ENCODE data around the gene CACNB4.
"Not testable (repeated sequence)": the region's sequence is repeated elsewhere in the genome, so short reads cannot be mapped to it uniquely, and the experiment has no call there.

CACNB4 gene

GRCh38 chr2:152049541-152049940 lies 49.3 kb downstream of the CACNB4 start:
- DNase-seq: no peak

GRCh38 chr2:152047824-152048471 lies 50.9 kb downstream of the CACNB4 start:
- no peak for DNase-seq

- no peak for DNase-seq
Measured at GRCh38 chr2:152046940-152047339, 51.9 kb downstream of the CACNB4 start.

GRCh38 chr2:152042636-152043615 lies 55.9 kb downstream of the CACNB4 start:
- no peak for DNase-seq

DNA sequence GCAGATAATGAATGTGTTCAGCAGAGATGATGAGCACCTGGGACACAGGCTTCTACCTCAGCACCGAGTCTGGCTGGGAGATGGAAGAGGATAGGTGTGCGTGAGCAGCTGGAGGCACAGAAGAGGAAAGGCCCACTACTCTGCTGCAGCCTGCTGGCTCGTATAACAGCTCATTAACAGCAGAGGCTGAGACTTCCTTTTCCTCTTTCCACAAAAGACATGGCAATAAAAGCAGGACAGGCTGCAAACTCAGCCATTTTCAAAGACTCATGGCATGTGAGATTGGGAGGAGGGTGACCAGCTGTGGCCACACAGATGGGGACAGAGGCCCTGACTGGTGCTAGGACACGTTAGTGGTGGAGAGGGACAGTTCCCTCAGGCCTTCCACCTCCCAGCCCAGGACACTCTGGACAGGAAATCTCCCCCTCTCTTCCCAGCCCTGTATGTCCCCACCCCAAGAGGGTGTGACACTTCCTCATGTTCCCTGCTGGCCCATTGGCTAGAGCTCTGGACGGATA lies 60.3 kb downstream of the CACNB4 start:
- no peak for DNase-seq

DNA sequence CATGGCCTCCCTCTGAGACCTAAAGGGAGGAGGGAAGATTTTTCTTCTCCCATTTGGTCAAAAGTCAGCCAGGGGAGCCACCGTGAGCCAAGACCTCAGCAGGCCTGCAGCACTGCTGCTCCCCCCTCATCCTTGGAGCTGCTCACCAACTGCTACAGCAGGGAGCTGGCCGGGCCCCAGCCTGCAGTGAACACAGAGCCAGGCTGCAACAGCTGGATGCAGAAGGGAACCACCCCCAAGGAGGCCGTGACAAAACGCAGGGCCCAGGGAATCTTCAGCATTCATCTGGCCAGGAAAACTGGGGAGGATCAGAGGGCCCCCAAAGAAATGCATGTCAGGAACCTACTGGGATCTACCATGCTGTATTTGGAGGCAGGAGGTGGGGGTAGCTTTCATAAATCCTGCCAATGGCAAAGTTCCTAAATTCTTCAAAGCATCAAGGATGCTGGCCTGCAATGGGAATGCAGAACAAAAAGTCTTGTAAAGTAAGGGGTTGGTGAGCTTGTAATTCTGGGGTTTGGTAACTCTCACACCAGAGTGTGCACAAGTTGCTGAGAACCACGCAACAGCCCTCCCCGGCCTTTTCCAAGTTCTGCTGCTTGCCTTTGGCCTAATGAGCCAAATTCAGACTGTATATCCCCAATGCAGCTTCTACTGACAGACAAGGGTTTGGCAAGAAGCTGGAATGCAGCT lies 61.0 kb downstream of the CACNB4 start:
- DNase-seq: no peak

DNA sequence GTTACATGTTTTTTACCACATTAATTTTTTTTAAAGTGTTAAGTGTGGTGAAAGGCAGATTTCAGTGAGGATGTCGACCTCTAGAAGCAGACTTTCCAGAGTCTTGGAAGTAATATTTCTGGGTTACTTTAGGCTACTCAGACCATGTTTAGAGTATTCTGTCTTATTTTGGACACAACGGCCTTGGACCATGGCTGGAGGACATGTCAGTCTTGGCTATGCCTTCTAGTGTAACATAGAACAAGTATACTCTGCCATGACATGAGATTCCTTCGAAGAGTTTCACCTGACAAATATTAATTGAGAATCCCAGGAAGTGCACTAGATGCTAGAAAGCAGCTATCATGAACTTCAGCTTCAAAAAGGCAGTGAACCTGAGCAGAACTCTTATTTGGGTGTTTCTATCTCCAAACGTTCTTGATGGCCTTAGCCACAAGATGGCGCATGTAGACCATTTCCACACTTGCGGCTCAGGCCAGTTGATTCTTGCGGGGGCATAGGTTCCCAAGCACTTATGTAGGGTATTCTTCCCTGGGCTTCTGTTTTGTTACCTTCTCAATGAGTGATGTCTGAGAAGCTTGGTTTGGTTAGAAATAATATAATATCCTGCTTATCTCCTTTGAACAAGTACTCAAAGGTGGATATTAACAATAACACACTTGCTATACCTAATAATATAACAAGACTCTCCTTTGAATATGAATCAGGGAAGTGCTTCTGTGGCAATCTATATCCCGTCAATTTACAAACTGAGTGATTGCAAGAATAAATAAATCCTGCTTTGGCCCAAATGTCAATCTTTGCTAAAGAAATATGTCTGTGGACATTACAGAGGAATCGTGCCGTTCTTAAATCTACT lies 62.0 kb downstream of the CACNB4 start:
- DNase-seq: peak; percentile 44 to 47

GRCh38 chr2:152034257-152034801 lies 64.5 kb downstream of the CACNB4 start:
- DNase-seq: no peak

GRCh38 chr2:152033011-152033925 lies 65.6 kb downstream of the CACNB4 start:
- no peak for DNase-seq

DNA sequence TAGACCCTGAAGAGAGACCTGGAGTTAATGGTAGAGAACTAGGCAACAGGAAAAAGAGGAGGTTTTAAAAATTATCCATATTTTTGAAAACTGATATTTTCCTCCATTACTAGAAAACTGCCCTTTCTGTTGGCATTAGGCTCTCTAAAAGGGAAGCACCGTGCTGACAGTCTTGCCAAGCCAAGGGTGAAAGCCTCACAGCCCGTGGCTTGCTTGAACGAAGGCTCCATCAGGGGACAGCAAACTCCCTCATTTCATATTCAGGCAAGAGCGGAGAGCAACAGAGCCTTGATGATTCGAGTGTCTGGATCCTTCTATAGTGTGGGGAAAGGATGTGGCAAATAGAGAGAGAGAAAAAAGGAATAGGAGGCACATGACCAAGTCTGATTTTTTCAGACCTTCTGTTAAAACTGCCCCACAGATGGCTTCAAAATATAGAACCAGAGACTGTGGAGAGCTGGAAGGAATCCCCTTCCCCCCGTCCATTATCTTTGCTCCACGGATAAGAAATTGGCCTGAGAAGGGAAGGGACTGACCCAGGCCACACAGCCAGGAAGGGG lies 67.0 kb downstream of the CACNB4 start:
- no peak for DNase-seq

DNA sequence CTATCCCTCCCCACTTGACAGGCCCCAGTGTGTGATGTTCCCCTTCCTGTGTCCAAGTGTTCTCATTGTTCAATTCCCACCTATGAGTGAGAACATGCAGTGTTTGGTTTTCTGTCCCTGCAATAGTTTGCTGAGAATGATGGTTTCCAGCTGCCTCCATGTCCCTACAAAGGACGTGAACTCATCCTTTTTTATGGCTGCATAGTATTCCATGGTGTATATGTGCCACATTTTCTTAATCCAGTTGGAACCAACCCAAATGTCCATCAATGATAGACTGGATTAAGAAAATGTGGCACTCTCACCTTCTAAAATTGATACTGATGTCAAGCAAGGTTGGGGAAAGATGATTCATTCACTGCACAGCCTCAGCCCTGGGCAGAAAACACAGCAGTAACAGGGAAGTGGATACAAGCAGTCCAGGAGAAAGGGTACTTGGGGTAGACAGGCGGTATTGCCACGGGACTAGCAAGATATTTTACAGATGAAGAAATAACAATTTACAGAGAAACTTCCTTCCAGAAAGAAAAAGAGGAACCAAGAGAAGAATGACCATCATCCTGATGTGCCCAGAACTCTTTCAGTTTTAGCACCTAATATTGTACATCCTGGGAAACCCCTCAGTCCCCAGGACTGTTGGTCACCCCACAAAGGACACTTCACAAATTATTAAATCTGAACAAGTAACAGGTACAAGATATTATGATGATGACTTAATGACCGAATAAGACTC lies 68.1 kb downstream of the CACNB4 start:
- DNase-seq: not testable (repeated sequence)

DNA sequence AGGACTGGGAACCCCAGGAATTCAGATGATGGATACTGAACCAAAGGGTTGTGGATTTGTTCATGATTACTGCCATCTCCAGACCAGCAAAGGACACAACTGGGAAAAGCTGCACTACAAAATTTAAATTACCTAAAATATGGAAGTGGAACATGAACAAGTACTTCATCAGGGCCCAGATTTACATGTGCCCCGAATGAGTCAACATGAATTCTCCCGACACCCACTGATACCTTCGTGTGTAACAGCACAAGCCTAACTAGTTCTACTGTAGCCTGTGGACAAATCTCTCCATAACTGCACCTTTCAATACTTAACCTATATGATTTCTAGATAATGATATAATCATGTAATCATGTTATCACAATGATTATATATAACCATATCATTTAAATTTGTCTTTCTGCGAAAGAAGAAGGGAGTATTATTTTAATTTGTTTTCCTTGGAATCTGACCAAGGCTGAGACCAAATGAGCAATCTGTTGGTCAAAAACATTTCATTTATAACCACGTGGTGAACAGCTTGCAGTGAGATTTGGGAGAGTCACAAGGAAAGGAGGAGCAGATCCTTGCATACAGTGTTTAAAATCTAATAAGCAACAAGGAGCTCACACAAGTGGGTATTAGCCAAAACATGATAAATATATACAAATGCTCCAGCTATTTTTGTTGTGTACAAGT lies 70.5 kb downstream of the CACNB4 start:
- no peak for DNase-seq

- peak; percentile 78 to 80 for DNase-seq
Measured at GRCh38 chr2:152025678-152026287, 73.1 kb downstream of the CACNB4 start.

GRCh38 chr2:152024477-152024876 lies 74.4 kb downstream of the CACNB4 start:
- no peak for DNase-seq

DNA sequence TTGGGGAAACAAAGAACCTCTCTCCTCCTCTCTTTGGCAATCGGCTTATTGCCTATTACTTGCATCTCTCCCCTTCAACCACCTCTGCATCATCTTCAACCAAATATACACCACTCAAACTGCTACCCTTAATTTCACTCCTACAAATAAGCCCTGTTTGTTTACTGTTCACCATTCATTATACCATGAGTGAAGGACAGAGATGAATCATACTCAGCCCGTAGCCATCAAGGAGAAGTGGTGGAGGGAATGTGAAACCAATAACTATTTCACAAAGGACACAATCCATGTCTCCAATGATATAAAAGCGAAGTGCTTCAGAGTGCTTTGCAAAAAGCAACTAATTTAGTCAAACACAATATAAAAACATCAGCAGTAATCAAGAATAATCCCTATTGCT lies 76.8 kb downstream of the CACNB4 start:
- DNase-seq: no peak

GRCh38 chr2:152021001-152021400 lies 77.8 kb downstream of the CACNB4 start:
- DNase-seq: not testable (repeated sequence)

- no peak for DNase-seq
Measured at GRCh38 chr2:152019732-152020131, 79.1 kb downstream of the CACNB4 start.
